ENCODE data around the gene TTL. TPM values are rescaled to one million over a fixed set of nuclear protein-coding genes. Genes with fewer than 3 reads are reported as not detected.
"Not testable (repeated sequence)": the region's sequence is repeated elsewhere in the genome, so short reads cannot be mapped to it uniquely, and the experiment has no call there.

The TTL gene
- total RNA-seq, 1 experiment from 2014 or later = 31.8 TPM

DNA sequence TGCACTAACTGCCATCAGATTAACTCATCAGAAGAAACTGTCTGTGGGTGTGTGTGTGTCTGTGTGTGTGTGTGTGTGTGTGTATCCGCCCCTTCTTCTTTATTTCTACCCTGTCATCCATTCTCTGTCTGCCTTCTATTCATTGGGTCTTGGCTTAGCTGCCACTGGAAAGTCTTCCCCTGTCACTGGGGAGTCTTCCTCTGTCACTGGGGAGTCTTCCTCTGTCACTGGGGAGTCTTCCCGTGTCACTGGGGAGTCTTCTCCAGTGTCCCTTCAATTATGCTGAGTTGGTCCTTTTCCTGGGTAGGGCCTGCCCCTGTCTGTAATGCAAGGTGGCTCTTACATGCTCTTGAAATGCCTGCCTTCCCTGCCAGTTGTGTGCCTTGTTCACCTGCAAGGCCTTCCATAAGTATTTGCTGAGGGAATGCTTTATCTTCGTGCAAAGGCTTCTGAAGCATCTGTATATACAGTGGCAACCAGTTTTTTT is 41.4 kb downstream of the TTL start:
- Mint-ChIP-seq H3K27me3 (ENCODE audit: unreplicated experiment) (no peaks in the 10 kb centered on the region), H3K4me1 (ENCODE audit: low read depth, unreplicated experiment) (no peaks in the 10 kb centered on the region), H3K27ac (ENCODE audit: unreplicated experiment) (no peak overlapping the region), H3K36me3 (ENCODE audit: insufficient read depth, unreplicated experiment) (peaks cover 14% of the 10 kb centered on the region), H3K4me3 (ENCODE audit: low read depth, unreplicated experiment) (no peak overlapping the region), H3K9me3 (ENCODE audit: low read depth, unreplicated experiment) (no peaks in the 10 kb centered on the region)
- intact Hi-C loops (cut with micrococcal nuclease; ENCODE audit: unreplicated experiment) = no loop called here
- DNase-seq = no peak
- TF ChIP-seq, protein P1, sequence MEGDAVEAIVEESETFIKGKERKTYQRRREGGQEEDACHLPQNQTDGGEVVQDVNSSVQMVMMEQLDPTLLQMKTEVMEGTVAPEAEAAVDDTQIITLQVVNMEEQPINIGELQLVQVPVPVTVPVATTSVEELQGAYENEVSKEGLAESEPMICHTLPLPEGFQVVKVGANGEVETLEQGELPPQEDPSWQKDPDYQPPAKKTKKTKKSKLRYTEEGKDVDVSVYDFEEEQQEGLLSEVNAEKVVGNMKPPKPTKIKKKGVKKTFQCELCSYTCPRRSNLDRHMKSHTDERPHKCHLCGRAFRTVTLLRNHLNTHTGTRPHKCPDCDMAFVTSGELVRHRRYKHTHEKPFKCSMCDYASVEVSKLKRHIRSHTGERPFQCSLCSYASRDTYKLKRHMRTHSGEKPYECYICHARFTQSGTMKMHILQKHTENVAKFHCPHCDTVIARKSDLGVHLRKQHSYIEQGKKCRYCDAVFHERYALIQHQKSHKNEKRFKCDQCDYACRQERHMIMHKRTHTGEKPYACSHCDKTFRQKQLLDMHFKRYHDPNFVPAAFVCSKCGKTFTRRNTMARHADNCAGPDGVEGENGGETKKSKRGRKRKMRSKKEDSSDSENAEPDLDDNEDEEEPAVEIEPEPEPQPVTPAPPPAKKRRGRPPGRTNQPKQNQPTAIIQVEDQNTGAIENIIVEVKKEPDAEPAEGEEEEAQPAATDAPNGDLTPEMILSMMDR (IDR thresholded peaks at IDR 0.05; ENCODE audit: unreplicated experiment) = no peak
- CTCF ChIA-PET = no interaction called here
- BruUV-seq (replicated peaks) = no TSS peak

DNA sequence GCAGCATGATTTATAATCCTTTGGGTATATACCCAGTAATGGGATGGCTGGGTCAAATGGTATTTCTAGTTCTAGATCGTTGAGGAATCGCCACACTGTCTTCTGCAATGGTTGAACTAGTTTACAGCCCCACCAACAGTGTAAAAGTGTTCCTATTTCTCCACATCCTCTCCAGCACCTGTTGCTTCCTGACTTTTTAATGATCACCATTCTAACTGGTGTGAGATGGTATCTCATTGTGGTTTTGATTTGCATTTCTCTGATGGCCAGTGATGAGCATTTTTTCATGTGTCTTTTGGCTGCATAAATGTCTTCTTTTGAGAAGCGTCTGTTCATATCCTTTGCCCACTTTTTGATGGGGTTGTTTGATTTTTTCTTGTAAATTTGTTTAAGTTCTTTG is 42.3 kb downstream of the TTL start:
- CTCF ChIA-PET = not testable (repeated sequence)

DNA sequence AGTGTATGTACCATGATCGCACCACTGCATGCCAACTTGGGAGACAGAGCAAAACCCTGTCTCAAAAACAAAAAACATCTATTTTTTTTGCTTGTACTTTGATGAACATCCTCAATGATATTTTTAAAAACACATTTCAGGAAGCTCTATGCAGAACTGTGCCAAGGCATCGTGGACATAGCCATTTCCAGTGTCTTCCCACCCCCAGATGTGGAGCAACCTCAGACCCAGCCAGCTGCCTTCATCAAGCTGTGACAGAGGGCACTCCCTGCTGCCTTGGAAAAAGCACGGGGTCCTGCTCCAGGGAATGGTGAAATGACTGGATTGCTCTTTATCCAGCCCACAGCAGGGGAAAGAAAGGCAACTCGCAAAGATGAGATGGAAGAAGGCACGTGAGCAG is 46.6 kb downstream of the TTL start:
- TF ChIP-seq, protein P1 (IDR thresholded peaks at IDR 0.05; ENCODE audit: unreplicated experiment) = no peak
- no peaks in the 10 kb centered on the region for H3K27me3 Mint-ChIP-seq (ENCODE audit: unreplicated experiment)
- CTCF ChIA-PET = no interaction called here
- H3K9me3 Mint-ChIP-seq (ENCODE audit: low read depth, unreplicated experiment) = no peaks in the 10 kb centered on the region
- peaks cover 12% of the 10 kb centered on the region for H3K36me3 Mint-ChIP-seq (ENCODE audit: insufficient read depth, unreplicated experiment)
- intact Hi-C loops (cut with micrococcal nuclease; ENCODE audit: unreplicated experiment) = no loop called here
- BruUV-seq (replicated peaks) = no TSS peak
- no peak overlapping the region for H3K27ac Mint-ChIP-seq (ENCODE audit: unreplicated experiment)
- H3K4me3 Mint-ChIP-seq (ENCODE audit: low read depth, unreplicated experiment) = no peak overlapping the region
- no peak for DNase-seq
- no peaks in the 10 kb centered on the region for H3K4me1 Mint-ChIP-seq (ENCODE audit: low read depth, unreplicated experiment)

More for the DNA sequence above, 42.3 kb downstream of the TTL start:
- H3K4me3 Mint-ChIP-seq (ENCODE audit: low read depth, unreplicated experiment); H3K9me3 Mint-ChIP-seq (ENCODE audit: low read depth, unreplicated experiment); H3K27me3 Mint-ChIP-seq (ENCODE audit: unreplicated experiment); DNase-seq; BruUV-seq (replicated peaks); H3K27ac Mint-ChIP-seq (ENCODE audit: unreplicated experiment); intact Hi-C loops (cut with micrococcal nuclease; ENCODE audit: unreplicated experiment); H3K4me1 Mint-ChIP-seq (ENCODE audit: low read depth, unreplicated experiment): not testable (repeated sequence)
- H3K36me3 Mint-ChIP-seq (ENCODE audit: insufficient read depth, unreplicated experiment) = peaks cover 14% of the 10 kb centered on the region

DNA sequence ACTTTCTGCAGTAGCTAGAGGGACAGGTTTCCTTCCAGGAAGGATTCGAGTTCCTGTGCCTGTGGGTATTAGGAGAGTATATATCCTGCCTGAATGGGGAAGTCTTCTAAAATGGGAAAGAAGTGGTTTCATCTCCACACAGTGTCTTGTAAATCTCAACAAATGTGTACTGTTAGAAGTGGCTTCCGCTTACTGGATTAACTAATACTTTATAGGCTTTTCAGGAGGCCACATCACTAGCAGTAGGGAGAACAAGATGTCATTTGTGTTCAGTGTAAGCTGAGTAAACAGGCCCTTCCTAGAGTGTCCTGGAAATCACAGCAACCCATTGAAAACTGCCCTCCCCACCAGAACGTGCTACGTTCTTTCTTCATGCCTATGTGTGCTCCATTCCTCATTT is 47.8 kb downstream of the TTL start:
- H3K9me3 Mint-ChIP-seq (ENCODE audit: low read depth, unreplicated experiment) = no peaks in the 10 kb centered on the region
- no peaks in the 10 kb centered on the region for H3K27me3 Mint-ChIP-seq (ENCODE audit: unreplicated experiment)
- no peaks in the 10 kb centered on the region for H3K4me1 Mint-ChIP-seq (ENCODE audit: low read depth, unreplicated experiment)
- no peak for DNase-seq
- peaks cover 14% of the 10 kb centered on the region for H3K36me3 Mint-ChIP-seq (ENCODE audit: insufficient read depth, unreplicated experiment)
- BruUV-seq (replicated peaks) = no TSS peak
- H3K4me3 Mint-ChIP-seq (ENCODE audit: low read depth, unreplicated experiment) = no peak overlapping the region
- intact Hi-C loops (cut with micrococcal nuclease; ENCODE audit: unreplicated experiment) = no loop called here
- CTCF ChIA-PET = no interaction called here
- no peak overlapping the region for H3K27ac Mint-ChIP-seq (ENCODE audit: unreplicated experiment)
- TF ChIP-seq, protein P1 (IDR thresholded peaks at IDR 0.05; ENCODE audit: unreplicated experiment) = no peak

DNA sequence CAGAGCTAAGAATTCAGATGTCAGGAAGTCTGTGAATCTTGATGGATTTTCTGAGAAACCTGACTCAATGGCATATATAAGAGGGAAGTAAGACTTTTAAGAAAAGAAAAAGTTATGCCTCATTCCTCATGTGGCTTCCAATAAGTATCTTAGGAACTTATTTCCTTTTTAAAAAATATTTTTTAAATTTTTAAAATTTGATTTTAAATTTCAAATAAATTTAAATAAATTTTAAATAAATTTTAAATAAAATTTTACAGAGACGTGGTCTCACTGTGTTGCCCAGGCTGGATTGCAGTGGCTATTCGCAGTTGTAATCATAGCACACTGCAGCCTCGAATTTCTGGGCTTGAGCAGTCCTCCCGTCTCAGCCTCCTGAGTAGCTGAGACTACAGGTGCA is 48.8 kb downstream of the TTL start:
- H3K36me3 Mint-ChIP-seq (ENCODE audit: insufficient read depth, unreplicated experiment) = peaks cover 14% of the 10 kb centered on the region
- no peaks in the 10 kb centered on the region for H3K9me3 Mint-ChIP-seq (ENCODE audit: low read depth, unreplicated experiment)
- no peak overlapping the region for H3K4me3 Mint-ChIP-seq (ENCODE audit: low read depth, unreplicated experiment)
- BruUV-seq (replicated peaks) = no TSS peak
- H3K4me1 Mint-ChIP-seq (ENCODE audit: low read depth, unreplicated experiment) = no peaks in the 10 kb centered on the region
- CTCF ChIA-PET = no interaction called here
- intact Hi-C loops (cut with micrococcal nuclease; ENCODE audit: unreplicated experiment) = no loop called here
- TF ChIP-seq, protein P1 (IDR thresholded peaks at IDR 0.05; ENCODE audit: unreplicated experiment) = no peak
- no peak for DNase-seq
- H3K27me3 Mint-ChIP-seq (ENCODE audit: unreplicated experiment) = no peaks in the 10 kb centered on the region
- no peak overlapping the region for H3K27ac Mint-ChIP-seq (ENCODE audit: unreplicated experiment)
